PFSK-1 (cell line): ENCODE measurements around the gene ADAMTS4.

Experiments used
- FOXP2 ChIP-seq: optimal IDR thresholded peaks from 2 replicates; pipeline ENCODE3; 2011; ENCODE audit warnings: borderline replicate concordance, control low read depth, inconsistent platforms; ENCODE audit not compliant: insufficient read depth; ENCODE audit errors: extremely low read length, extremely low read depth
- POLR2AphosphoS5 ChIP-seq: IDR thresholded peaks from 2 replicates; pipeline ENCODE4 v1.6.1; 2012; ENCODE audit warnings: low read depth, mild to moderate bottlenecking, control low read depth, low read length, moderate library complexity
- REST ChIP-seq, 2 experiments: IDR thresholded peaks; 2 replicates each; pipeline versions ENCODE4 v1.6.1 to v1.8.0; 2011 to 2012; ENCODE audit warnings: low read depth in 2 of 2, low read length in 2 of 2, control low read depth in 1 of 2, inconsistent platforms in 1 of 2, mild to moderate bottlenecking in 1 of 2, moderate library complexity in 1 of 2; ENCODE audit not compliant: insufficient read depth in 1 of 2
- SIN3A ChIP-seq: IDR thresholded peaks from 2 replicates; pipeline ENCODE4 v1.6.1; 2012; ENCODE audit warnings: mild to moderate bottlenecking, low read length, moderate library complexity, borderline replicate concordance; ENCODE audit not compliant: insufficient read depth
- TAF1 ChIP-seq: IDR thresholded peaks from 2 replicates; pipeline ENCODE4 v1.6.1; 2012; ENCODE audit warnings: low read length, control low read depth, borderline replicate concordance; ENCODE audit not compliant: insufficient read depth

The ADAMTS4 gene

GRCh38 chr1:161189036-161189435 is 9.8 kb downstream of the ADAMTS4 start:
- TF ChIP-seq TAF1 (no peak), SIN3A (no peak), FOXP2 (no peak), REST (IDR thresholded peaks at IDR 0.05; ENCODE audit: insufficient read depth in 1 of 2, low read depth in 2 of 2, low read length in 2 of 2) (no peak), POLR2AphosphoS5 (no peak)

- TF ChIP-seq FOXP2, result no peak
- TF ChIP-seq TAF1, result no peak
- TF ChIP-seq REST (IDR thresholded peaks at IDR 0.05; ENCODE audit: insufficient read depth in 1 of 2, low read depth in 2 of 2, low read length in 2 of 2), result no peak
- no peak for TF ChIP-seq POLR2AphosphoS5
- TF ChIP-seq SIN3A, result no peak
These were observed 10.5 kb downstream of the ADAMTS4 start for GRCh38 chr1:161188381-161188780.

GRCh38 chr1:161187311-161187710 is 11.5 kb downstream of the ADAMTS4 start:
- no peak for TF ChIP-seq TAF1
- TF ChIP-seq FOXP2, result no peak
- no peak for TF ChIP-seq REST (IDR thresholded peaks at IDR 0.05; ENCODE audit: insufficient read depth in 1 of 2, low read depth in 2 of 2, low read length in 2 of 2)
- no peak for TF ChIP-seq POLR2AphosphoS5
- TF ChIP-seq SIN3A, result no peak

- no peak for TF ChIP-seq TAF1
- no peak for TF ChIP-seq FOXP2
- no peak for TF ChIP-seq POLR2AphosphoS5
- no peak for TF ChIP-seq REST (IDR thresholded peaks at IDR 0.05; ENCODE audit: insufficient read depth in 1 of 2, low read depth in 2 of 2, low read length in 2 of 2)
- no peak for TF ChIP-seq SIN3A
These were observed 13.0 kb downstream of the ADAMTS4 start for GRCh38 chr1:161185732-161186311.

- TF ChIP-seq FOXP2 (no peak), SIN3A (no peak), TAF1 (no peak), POLR2AphosphoS5 (no peak), REST (IDR thresholded peaks at IDR 0.05; ENCODE audit: insufficient read depth in 1 of 2, low read depth in 2 of 2, low read length in 2 of 2) (no peak)
These were observed 13.6 kb downstream of the ADAMTS4 start for GRCh38 chr1:161185282-161185682.
